ENCODE measurements around the gene FHIT. TPM values are rescaled to one million over a fixed set of nuclear protein-coding genes. Genes with fewer than 3 reads are reported as not detected.

The FHIT gene
- total and polyA plus RNA-seq, 10 of the 15 experiments (the other 5 are each of a cell fraction or from before 2014, with no cell fraction given): 4.2 to 14.9 (median 9.4) TPM

- ChIA-PET CTCF (no interaction called here), RAD21 (ENCODE audit: unreplicated experiment) (no interaction called here), POLR2A (no interaction called here), SMC1A (ENCODE audit: uncharacterized antibody, unreplicated experiment) (interaction anchor here (0.6 kb wide), 1 partner anchor 222 kb away, joined by 3 read pairs; no protein-coding TSS in a partner anchor)
- H3K4me3 ChIP-seq: no peak overlapping the region
- H3K36me3 ChIP-seq (ENCODE audit: control insufficient read depth in 2 of 2, insufficient read depth in 2 of 2, low read length in 1 of 2): no peaks in the 10 kb centered on the region
- intact Hi-C loops (cut with micrococcal nuclease; ENCODE audit: unreplicated experiment): no loop called here
- no TSS peak for BruUV-seq (replicated peaks)
- H3K4me2 ChIP-seq (ENCODE audit: control insufficient read depth, insufficient read depth): no peak overlapping the region
- no peak overlapping the region for H2AFZ ChIP-seq (ENCODE audit: control insufficient read depth, low read depth, low read length)
- no peak overlapping the region for H3K27ac ChIP-seq (ENCODE audit: control insufficient read depth, insufficient read depth)
- ATAC-seq (no peak), DNase-seq (ENCODE audit: low read depth, low spot score) (no peak), FAIRE-seq (no peak)
- in situ Hi-C loops (cut with MboI): no loop called here
- no peaks in the 10 kb centered on the region for H3K4me1 ChIP-seq (ENCODE audit: control insufficient read depth, insufficient read depth, low read length)
- no peaks in the 10 kb centered on the region for H3K27me3 ChIP-seq (replicated peaks in 1 of 2; ENCODE audit: control insufficient read depth in 2 of 2, insufficient read depth in 2 of 2, low read length in 1 of 2)
- H3K9me3 ChIP-seq (replicated peaks; ENCODE audit: control insufficient read depth, insufficient read depth, low read length): no peaks in the 10 kb centered on the region
- TF ChIP-seq YBX1 (IDR thresholded peaks at IDR 0.05) (no peak), YY1 (IDR thresholded peaks at IDR 0.05; ENCODE audit: low read depth, low read length) (no peak), HSF1 (IDR thresholded peaks at IDR 0.05; ENCODE audit: low read depth, low read length) (no peak), GATAD2B (conservative IDR thresholded peaks at IDR 0.05; ENCODE audit: low read depth) (no peak), RAD51 (IDR thresholded peaks at IDR 0.05) (no peak), NFYA (IDR thresholded peaks at IDR 0.05; ENCODE audit: borderline replicate concordance, low read depth, low read length) (no peak)
- H4K20me1 ChIP-seq (ENCODE audit: control insufficient read depth, insufficient read depth): no peaks in the 10 kb centered on the region
- 15% methylated on average over 5 of the region's 5 CpGs for WGBS (ENCODE audit: insufficient coverage, insufficient replicate concordance, low lambda C conversion rate, missing lambda C conversion rate)
- H3K79me2 ChIP-seq (ENCODE audit: control insufficient read depth, insufficient read depth, low read length): no peaks in the 10 kb centered on the region
- H3K9ac ChIP-seq (ENCODE audit: control insufficient read depth, insufficient read depth, low read length): no peak overlapping the region
These were observed 1330.4 kb downstream of the FHIT start for GRCh38 chr3:59920822-59921221.

GRCh38 chr3:59919586-59919985, 1331.7 kb downstream of the FHIT start:
- H3K4me3 ChIP-seq: no peak overlapping the region
- no peak for DNase-seq (ENCODE audit: low read depth, low spot score)
- SMC1A ChIA-PET (ENCODE audit: uncharacterized antibody, unreplicated experiment): interaction anchor here (1.0 kb wide), 1 partner anchor 70 kb away, joined by 3 read pairs; no protein-coding TSS in a partner anchor
- H3K79me2 ChIP-seq (ENCODE audit: control insufficient read depth, insufficient read depth, low read length): no peaks in the 10 kb centered on the region
- in situ Hi-C loops (cut with MboI) (no loop called here), intact Hi-C loops (cut with micrococcal nuclease; ENCODE audit: unreplicated experiment) (no loop called here)
- no peaks in the 10 kb centered on the region for H3K9me3 ChIP-seq (replicated peaks; ENCODE audit: control insufficient read depth, insufficient read depth, low read length)
- no peak for FAIRE-seq
- RAD21 ChIA-PET (ENCODE audit: unreplicated experiment): no interaction called here
- H4K20me1 ChIP-seq (ENCODE audit: control insufficient read depth, insufficient read depth): no peaks in the 10 kb centered on the region
- BruUV-seq (replicated peaks): no TSS peak
- no peak overlapping the region for H3K9ac ChIP-seq (ENCODE audit: control insufficient read depth, insufficient read depth, low read length)
- H2AFZ ChIP-seq (ENCODE audit: control insufficient read depth, low read depth, low read length): no peak overlapping the region
- H3K27ac ChIP-seq (ENCODE audit: control insufficient read depth, insufficient read depth): no peak overlapping the region
- POLR2A ChIA-PET: no interaction called here
- CTCF ChIA-PET: no interaction called here
- no peak overlapping the region for H3K4me2 ChIP-seq (ENCODE audit: control insufficient read depth, insufficient read depth)
- no peak for TF ChIP-seq CHD4 (IDR thresholded peaks at IDR 0.05)
- TF ChIP-seq, protein P1, sequence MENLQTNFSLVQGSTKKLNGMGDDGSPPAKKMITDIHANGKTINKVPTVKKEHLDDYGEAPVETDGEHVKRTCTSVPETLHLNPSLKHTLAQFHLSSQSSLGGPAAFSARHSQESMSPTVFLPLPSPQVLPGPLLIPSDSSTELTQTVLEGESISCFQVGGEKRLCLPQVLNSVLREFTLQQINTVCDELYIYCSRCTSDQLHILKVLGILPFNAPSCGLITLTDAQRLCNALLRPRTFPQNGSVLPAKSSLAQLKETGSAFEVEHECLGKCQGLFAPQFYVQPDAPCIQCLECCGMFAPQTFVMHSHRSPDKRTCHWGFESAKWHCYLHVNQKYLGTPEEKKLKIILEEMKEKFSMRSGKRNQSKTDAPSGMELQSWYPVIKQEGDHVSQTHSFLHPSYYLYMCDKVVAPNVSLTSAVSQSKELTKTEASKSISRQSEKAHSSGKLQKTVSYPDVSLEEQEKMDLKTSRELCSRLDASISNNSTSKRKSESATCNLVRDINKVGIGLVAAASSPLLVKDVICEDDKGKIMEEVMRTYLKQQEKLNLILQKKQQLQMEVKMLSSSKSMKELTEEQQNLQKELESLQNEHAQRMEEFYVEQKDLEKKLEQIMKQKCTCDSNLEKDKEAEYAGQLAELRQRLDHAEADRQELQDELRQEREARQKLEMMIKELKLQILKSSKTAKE (IDR thresholded peaks at IDR 0.05; ENCODE audit: low read depth, poor library complexity, severe bottlenecking): no peak
- no peak for TF ChIP-seq FOS (IDR thresholded peaks at IDR 0.05; ENCODE audit: borderline replicate concordance, extremely low read depth, insufficient read length)
- TF ChIP-seq NR2C1 (IDR thresholded peaks at IDR 0.05): no peak
- TF ChIP-seq SREBF1 (IDR thresholded peaks at IDR 0.05; ENCODE audit: low read length): no peak
- TF ChIP-seq, protein P2, sequence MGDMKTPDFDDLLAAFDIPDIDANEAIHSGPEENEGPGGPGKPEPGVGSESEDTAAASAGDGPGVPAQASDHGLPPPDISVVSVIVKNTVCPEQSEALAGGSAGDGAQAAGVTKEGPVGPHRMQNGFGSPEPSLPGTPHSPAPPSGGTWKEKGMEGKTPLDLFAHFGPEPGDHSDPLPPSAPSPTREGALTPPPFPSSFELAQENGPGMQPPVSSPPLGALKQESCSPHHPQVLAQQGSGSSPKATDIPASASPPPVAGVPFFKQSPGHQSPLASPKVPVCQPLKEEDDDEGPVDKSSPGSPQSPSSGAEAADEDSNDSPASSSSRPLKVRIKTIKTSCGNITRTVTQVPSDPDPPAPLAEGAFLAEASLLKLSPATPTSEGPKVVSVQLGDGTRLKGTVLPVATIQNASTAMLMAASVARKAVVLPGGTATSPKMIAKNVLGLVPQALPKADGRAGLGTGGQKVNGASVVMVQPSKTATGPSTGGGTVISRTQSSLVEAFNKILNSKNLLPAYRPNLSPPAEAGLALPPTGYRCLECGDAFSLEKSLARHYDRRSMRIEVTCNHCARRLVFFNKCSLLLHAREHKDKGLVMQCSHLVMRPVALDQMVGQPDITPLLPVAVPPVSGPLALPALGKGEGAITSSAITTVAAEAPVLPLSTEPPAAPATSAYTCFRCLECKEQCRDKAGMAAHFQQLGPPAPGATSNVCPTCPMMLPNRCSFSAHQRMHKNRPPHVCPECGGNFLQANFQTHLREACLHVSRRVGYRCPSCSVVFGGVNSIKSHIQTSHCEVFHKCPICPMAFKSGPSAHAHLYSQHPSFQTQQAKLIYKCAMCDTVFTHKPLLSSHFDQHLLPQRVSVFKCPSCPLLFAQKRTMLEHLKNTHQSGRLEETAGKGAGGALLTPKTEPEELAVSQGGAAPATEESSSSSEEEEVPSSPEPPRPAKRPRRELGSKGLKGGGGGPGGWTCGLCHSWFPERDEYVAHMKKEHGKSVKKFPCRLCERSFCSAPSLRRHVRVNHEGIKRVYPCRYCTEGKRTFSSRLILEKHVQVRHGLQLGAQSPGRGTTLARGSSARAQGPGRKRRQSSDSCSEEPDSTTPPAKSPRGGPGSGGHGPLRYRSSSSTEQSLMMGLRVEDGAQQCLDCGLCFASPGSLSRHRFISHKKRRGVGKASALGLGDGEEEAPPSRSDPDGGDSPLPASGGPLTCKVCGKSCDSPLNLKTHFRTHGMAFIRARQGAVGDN (IDR thresholded peaks at IDR 0.05): no peak
- no peak for ATAC-seq
- WGBS (ENCODE audit: insufficient coverage, insufficient replicate concordance, low lambda C conversion rate, missing lambda C conversion rate): 0% methylated on average over 2 of the region's 2 CpGs
- H3K27me3 ChIP-seq (replicated peaks in 1 of 2; ENCODE audit: control insufficient read depth in 2 of 2, insufficient read depth in 2 of 2, low read length in 1 of 2): no peaks in the 10 kb centered on the region
- H3K36me3 ChIP-seq (ENCODE audit: control insufficient read depth in 2 of 2, insufficient read depth in 2 of 2, low read length in 1 of 2): no peaks in the 10 kb centered on the region
- no peaks in the 10 kb centered on the region for H3K4me1 ChIP-seq (ENCODE audit: control insufficient read depth, insufficient read depth, low read length)
